ENCODE data around the gene RNF14.

Gene RNF14

DNA sequence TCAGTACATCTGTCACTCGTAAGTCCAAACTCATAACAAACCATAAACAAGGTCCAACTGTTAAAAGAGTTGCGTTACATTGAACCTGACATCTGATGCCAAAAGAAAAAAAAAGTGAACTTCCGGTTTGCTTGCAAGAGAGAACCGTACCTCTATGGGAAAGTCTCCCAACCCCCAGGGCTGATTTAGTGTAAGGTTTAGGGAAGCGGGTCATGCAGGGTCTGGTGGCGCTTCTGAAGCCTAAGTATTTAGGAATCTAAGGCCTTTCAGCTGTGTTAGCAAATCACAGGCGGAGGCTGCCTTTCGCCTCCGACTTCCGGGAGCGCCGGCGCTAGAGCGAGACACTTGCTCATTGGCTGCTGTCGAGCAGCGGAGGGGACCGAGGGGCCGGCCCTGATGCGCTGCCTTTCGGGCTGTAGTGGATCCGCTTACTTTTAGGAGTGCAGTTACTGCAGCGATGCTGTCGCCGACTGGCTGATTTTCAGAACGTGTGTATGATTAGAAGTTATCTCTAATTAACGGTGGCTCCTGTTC lies 55.9 kb downstream of the RNF14 start (continued):
- no peak for TF ChIP-seq PRDM4 (tag by site-specific recombination; IDR thresholded peaks at IDR 0.05)
- no peak for TF ChIP-seq ZNF670 (tag by site-specific recombination; IDR thresholded peaks at IDR 0.05; ENCODE audit: low read depth)
- TF ChIP-seq ZNF501 (tag by site-specific recombination; IDR thresholded peaks at IDR 0.05): no peak
- TF ChIP-seq BCL11A (tag by site-specific recombination; IDR thresholded peaks at IDR 0.05; ENCODE audit: low read depth): peak; percentile 72; the same call in 1 of the 2 replicates
- TF ChIP-seq ZNF555 (tag by site-specific recombination; conservative IDR thresholded peaks at IDR 0.05): no peak
- peak; percentile 11; the same call in 1 of the 2 replicates for TF ChIP-seq ZNF596 (tag by site-specific recombination; IDR thresholded peaks at IDR 0.05)
- no peak for TF ChIP-seq ZNF37A (tag by site-specific recombination; IDR thresholded peaks at IDR 0.05)
- TF ChIP-seq ZNF792 (tag by site-specific recombination; IDR thresholded peaks at IDR 0.05): no peak
- no peak for TF ChIP-seq ZNF585B (tag by site-specific recombination; IDR thresholded peaks at IDR 0.05)
- TF ChIP-seq ZNF514 (tag by site-specific recombination; IDR thresholded peaks at IDR 0.05): no peak
- TF ChIP-seq SP2 (tag by site-specific recombination; IDR thresholded peaks at IDR 0.05): peak; percentile 93
- TF ChIP-seq ZNF621 (tag by site-specific recombination; IDR thresholded peaks at IDR 0.05): no peak
- no peak for TF ChIP-seq ZNF791 (tag by site-specific recombination; IDR thresholded peaks at IDR 0.05)
- TF ChIP-seq, protein P1, sequence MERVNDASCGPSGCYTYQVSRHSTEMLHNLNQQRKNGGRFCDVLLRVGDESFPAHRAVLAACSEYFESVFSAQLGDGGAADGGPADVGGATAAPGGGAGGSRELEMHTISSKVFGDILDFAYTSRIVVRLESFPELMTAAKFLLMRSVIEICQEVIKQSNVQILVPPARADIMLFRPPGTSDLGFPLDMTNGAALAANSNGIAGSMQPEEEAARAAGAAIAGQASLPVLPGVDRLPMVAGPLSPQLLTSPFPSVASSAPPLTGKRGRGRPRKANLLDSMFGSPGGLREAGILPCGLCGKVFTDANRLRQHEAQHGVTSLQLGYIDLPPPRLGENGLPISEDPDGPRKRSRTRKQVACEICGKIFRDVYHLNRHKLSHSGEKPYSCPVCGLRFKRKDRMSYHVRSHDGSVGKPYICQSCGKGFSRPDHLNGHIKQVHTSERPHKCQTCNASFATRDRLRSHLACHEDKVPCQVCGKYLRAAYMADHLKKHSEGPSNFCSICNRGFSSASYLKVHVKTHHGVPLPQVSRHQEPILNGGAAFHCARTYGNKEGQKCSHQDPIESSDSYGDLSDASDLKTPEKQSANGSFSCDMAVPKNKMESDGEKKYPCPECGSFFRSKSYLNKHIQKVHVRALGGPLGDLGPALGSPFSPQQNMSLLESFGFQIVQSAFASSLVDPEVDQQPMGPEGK (tag by site-specific recombination; IDR thresholded peaks at IDR 0.05): peak; percentile 76
- TF ChIP-seq ZNF274 (IDR thresholded peaks at IDR 0.05; ENCODE audit: low read length): no peak
- no peak for TF ChIP-seq ZNF274 (tag by site-specific recombination; IDR thresholded peaks at IDR 0.05; ENCODE audit: borderline replicate concordance)
- TF ChIP-seq AEBP2 (tag by site-specific recombination; IDR thresholded peaks at IDR 0.05; ENCODE audit: borderline replicate concordance): no peak
- TF ChIP-seq, protein P2, sequence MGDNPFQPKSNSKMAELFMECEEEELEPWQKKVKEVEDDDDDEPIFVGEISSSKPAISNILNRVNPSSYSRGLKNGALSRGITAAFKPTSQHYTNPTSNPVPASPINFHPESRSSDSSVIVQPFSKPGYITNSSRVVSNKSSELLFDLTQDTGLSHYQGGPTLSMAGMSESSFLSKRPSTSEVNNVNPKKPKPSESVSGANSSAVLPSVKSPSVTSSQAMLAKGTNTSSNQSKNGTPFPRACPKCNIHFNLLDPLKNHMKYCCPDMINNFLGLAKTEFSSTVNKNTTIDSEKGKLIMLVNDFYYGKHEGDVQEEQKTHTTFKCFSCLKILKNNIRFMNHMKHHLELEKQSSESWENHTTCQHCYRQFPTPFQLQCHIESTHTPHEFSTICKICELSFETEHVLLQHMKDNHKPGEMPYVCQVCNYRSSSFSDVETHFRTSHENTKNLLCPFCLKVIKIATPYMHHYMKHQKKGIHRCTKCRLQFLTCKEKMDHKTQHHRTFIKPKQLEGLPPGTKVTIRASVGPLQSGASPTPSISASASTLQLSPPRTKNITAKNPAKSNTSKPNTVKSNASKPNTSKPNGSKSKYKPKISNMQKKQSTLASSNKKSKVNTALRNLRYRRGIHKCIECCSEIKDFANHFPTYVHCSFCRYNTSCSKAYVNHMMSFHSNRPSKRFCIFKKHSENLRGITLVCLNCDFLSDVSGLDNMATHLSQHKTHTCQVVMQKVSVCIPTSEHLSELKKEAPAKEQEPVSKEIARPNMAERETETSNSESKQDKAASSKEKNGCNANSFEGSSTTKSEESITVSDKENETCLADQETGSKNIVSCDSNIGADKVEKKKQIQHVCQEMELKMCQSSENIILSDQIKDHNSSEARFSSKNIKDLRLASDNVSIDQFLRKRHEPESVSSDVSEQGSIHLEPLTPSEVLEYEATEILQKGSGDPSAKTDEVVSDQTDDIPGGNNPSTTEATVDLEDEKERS (tag by site-specific recombination; IDR thresholded peaks at IDR 0.05): no peak
- TF ChIP-seq, protein P3, sequence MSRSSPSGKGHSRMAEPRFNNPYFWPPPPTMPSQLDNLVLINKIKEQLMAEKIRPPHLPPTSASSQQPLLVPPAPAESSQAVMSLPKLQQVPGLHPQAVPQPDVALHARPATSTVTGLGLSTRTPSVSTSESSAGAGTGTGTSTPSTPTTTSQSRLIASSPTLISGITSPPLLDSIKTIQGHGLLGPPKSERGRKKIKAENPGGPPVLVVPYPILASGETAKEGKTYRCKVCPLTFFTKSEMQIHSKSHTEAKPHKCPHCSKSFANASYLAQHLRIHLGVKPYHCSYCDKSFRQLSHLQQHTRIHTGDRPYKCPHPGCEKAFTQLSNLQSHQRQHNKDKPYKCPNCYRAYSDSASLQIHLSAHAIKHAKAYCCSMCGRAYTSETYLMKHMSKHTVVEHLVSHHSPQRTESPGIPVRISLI (tag by site-specific recombination; IDR thresholded peaks at IDR 0.05): peak; percentile 99
- TF ChIP-seq, protein P4, sequence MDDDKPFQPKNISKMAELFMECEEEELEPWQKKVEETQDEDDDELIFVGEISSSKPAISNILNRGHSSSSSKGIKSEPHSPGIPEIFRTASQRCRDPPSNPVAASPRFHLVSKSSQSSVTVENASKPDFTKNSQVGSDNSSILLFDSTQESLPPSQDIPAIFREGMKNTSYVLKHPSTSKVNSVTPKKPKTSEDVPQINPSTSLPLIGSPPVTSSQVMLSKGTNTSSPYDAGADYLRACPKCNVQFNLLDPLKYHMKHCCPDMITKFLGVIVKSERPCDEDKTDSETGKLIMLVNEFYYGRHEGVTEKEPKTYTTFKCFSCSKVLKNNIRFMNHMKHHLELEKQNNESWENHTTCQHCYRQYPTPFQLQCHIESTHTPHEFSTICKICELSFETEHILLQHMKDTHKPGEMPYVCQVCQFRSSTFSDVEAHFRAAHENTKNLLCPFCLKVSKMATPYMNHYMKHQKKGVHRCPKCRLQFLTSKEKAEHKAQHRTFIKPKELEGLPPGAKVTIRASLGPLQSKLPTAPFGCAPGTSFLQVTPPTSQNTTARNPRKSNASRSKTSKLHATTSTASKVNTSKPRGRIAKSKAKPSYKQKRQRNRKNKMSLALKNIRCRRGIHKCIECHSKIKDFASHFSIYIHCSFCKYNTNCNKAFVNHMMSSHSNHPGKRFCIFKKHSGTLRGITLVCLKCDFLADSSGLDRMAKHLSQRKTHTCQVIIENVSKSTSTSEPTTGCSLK (tag by site-specific recombination; IDR thresholded peaks at IDR 0.05): no peak
- no peak for TF ChIP-seq ZSCAN5A (tag by site-specific recombination; IDR thresholded peaks at IDR 0.05)
- no peak for TF ChIP-seq SETDB1 (IDR thresholded peaks at IDR 0.05; ENCODE audit: insufficient read length, low read length)

Measured in HEK293 (cell line).